Measurements from ENCODE around the gene ORM1. TPM values are rescaled to one million over a fixed set of nuclear protein-coding genes. Genes with fewer than 3 reads are reported as not detected.

ORM1 gene
- total RNA-seq, 1 experiment from 2014 or later, result 27.5 TPM

GRCh38 chr9:114302727-114303126 lies 20.2 kb upstream of the ORM1 start:
- CTCF ChIA-PET, result no interaction called here
- H3K4me1 ChIP-seq, result no peaks in the 10 kb centered on the region
- H3K27me3 ChIP-seq (replicated peaks; ENCODE audit: control insufficient read depth, insufficient read depth, low read length), result no peaks in the 10 kb centered on the region
- no peaks in the 10 kb centered on the region; the same call in 1 of the 2 replicates for H3K36me3 ChIP-seq (ENCODE audit: control insufficient read depth, insufficient read depth, low read length)
- POLR2A ChIA-PET, result no interaction called here
- no peak overlapping the region for H3K4me3 ChIP-seq (ENCODE audit: low read depth, low read length)
- H3K4me3 Mint-ChIP-seq (ENCODE audit: unreplicated experiment), result no peak overlapping the region
- intact Hi-C loops (cut with micrococcal nuclease; ENCODE audit: unreplicated experiment), result no loop called here
- no peak for TF ChIP-seq CTCF (IDR thresholded peaks at IDR 0.05; ENCODE audit: insufficient read depth in 1 of 2, low read depth in 1 of 2, low read length in 1 of 2, severe bottlenecking in 1 of 2, unreplicated experiment in 1 of 2)
- H3K4me1 Mint-ChIP-seq (ENCODE audit: low read depth, unreplicated experiment), result no peaks in the 10 kb centered on the region
- H3K9me3 Mint-ChIP-seq (ENCODE audit: unreplicated experiment), result no peaks in the 10 kb centered on the region
- peaks cover 11% of the 10 kb centered on the region for H3K36me3 Mint-ChIP-seq (ENCODE audit: insufficient read depth, unreplicated experiment)
- no peak overlapping the region for H3K27ac Mint-ChIP-seq (ENCODE audit: unreplicated experiment)
- no peak for DNase-seq
- no peaks in the 10 kb centered on the region for H3K9me3 ChIP-seq
- no peaks in the 10 kb centered on the region for H3K27me3 Mint-ChIP-seq (ENCODE audit: insufficient read depth, unreplicated experiment)
- BruUV-seq (replicated peaks), result no TSS peak

GRCh38 chr9:114303571-114303970 lies 19.3 kb upstream of the ORM1 start:
- no peak overlapping the region for H3K4me3 Mint-ChIP-seq (ENCODE audit: unreplicated experiment)
- H3K9me3 Mint-ChIP-seq (ENCODE audit: unreplicated experiment), result no peaks in the 10 kb centered on the region
- no peak for TF ChIP-seq CTCF (IDR thresholded peaks at IDR 0.05; ENCODE audit: insufficient read depth in 1 of 2, low read depth in 1 of 2, low read length in 1 of 2, severe bottlenecking in 1 of 2, unreplicated experiment in 1 of 2)
- no peaks in the 10 kb centered on the region for H3K4me1 Mint-ChIP-seq (ENCODE audit: low read depth, unreplicated experiment)
- Histone ChIP-seq H3K4me1 (no peaks in the 10 kb centered on the region), H3K36me3 (ENCODE audit: control insufficient read depth, insufficient read depth, low read length) (no peaks in the 10 kb centered on the region; the same call in 1 of the 2 replicates), H3K9me3 (no peaks in the 10 kb centered on the region), H3K4me3 (ENCODE audit: low read depth, low read length) (no peak overlapping the region), H3K27me3 (replicated peaks; ENCODE audit: control insufficient read depth, insufficient read depth, low read length) (no peaks in the 10 kb centered on the region)
- intact Hi-C loops (cut with micrococcal nuclease; ENCODE audit: unreplicated experiment), result no loop called here
- no peak overlapping the region for H3K27ac Mint-ChIP-seq (ENCODE audit: unreplicated experiment)
- POLR2A ChIA-PET, result no interaction called here
- peaks cover 11% of the 10 kb centered on the region for H3K36me3 Mint-ChIP-seq (ENCODE audit: insufficient read depth, unreplicated experiment)
- H3K27me3 Mint-ChIP-seq (ENCODE audit: insufficient read depth, unreplicated experiment), result no peaks in the 10 kb centered on the region
- no TSS peak for BruUV-seq (replicated peaks)
- CTCF ChIA-PET, result interaction anchor here (0.6 kb wide), 1 partner anchor 195 kb away, joined by 3 read pairs; no protein-coding TSS in a partner anchor
- no peak for DNase-seq

- no peak overlapping the region for H3K4me3 ChIP-seq (ENCODE audit: low read depth, low read length)
- DNase-seq, result no peak
- Mint-ChIP-seq H3K4me3 (ENCODE audit: unreplicated experiment) (no peak overlapping the region), H3K9me3 (ENCODE audit: unreplicated experiment) (no peaks in the 10 kb centered on the region), H3K27me3 (ENCODE audit: insufficient read depth, unreplicated experiment) (no peaks in the 10 kb centered on the region), H3K36me3 (ENCODE audit: insufficient read depth, unreplicated experiment) (peaks cover 11% of the 10 kb centered on the region), H3K4me1 (ENCODE audit: low read depth, unreplicated experiment) (no peaks in the 10 kb centered on the region), H3K27ac (ENCODE audit: unreplicated experiment) (no peak overlapping the region)
- no peaks in the 10 kb centered on the region for H3K9me3 ChIP-seq
- no TSS peak for BruUV-seq (replicated peaks)
- no peaks in the 10 kb centered on the region for H3K4me1 ChIP-seq
- POLR2A ChIA-PET, result no interaction called here
- intact Hi-C loops (cut with micrococcal nuclease; ENCODE audit: unreplicated experiment), result no loop called here
- H3K36me3 ChIP-seq (ENCODE audit: control insufficient read depth, insufficient read depth, low read length), result no peaks in the 10 kb centered on the region; the same call in 1 of the 2 replicates
- CTCF ChIA-PET, result interaction anchor here (0.9 kb wide), 1 partner anchor 196 kb away, joined by 3 read pairs; no protein-coding TSS in a partner anchor
- TF ChIP-seq CTCF (IDR thresholded peaks at IDR 0.05; ENCODE audit: insufficient read depth in 1 of 2, low read depth in 1 of 2, low read length in 1 of 2, severe bottlenecking in 1 of 2, unreplicated experiment in 1 of 2), result no peak
- H3K27me3 ChIP-seq (replicated peaks; ENCODE audit: control insufficient read depth, insufficient read depth, low read length), result no peaks in the 10 kb centered on the region
Observed at GRCh38 chr9:114303977-114304376, 18.9 kb upstream of the ORM1 start.

All from Caco-2 (cell line).